Mesendoderm (in vitro differentiated cells): ENCODE results near the gene CHST15.

Experiments used
- DNase-seq: peaks from one replicate; pipeline ENCODE4 v3.0.0; 2013
- H2AK5ac ChIP-seq: 2 replicates; pipeline ENCODE4 v1.6.1; 2013; ENCODE audit warnings: low read length, inconsistent platforms
- H2BK120ac ChIP-seq: 2 replicates; pipeline ENCODE4 v1.6.1; 2013; ENCODE audit warnings: low read depth, mild to moderate bottlenecking, low read length, moderate library complexity, mixed read lengths
- H2BK15ac ChIP-seq: replicated peaks from 2 replicates; pipeline ENCODE4 v1.6.1; 2013; ENCODE audit warnings: low read depth, mild to moderate bottlenecking, moderate library complexity
- H2BK5ac ChIP-seq: 2 replicates; pipeline ENCODE4 v1.6.1; 2013; ENCODE audit warnings: low read length, inconsistent platforms
- H3K18ac ChIP-seq: 2 replicates; pipeline ENCODE4 v1.6.1; 2013; ENCODE audit warnings: mild to moderate bottlenecking, low read length, mixed read lengths
- H3K23ac ChIP-seq: one replicate; pipeline ENCODE4 v1.6.1; 2013; ENCODE audit warnings: low read length
- H3K27ac ChIP-seq: 2 replicates; pipeline ENCODE4 v1.5.1; 2013; ENCODE audit warnings: low read depth, mild to moderate bottlenecking, inconsistent platforms, low read length, moderate library complexity
- H3K27me3 ChIP-seq: 2 replicates; pipeline ENCODE4 v1.6.1; 2013; ENCODE audit warnings: low read length, control low read depth, mild to moderate bottlenecking, inconsistent platforms; ENCODE audit not compliant: insufficient read depth, poor library complexity
- H3K36me3 ChIP-seq: 2 replicates; pipeline ENCODE4 v1.6.1; 2013; ENCODE audit warnings: low read length, inconsistent platforms; ENCODE audit not compliant: control insufficient read depth, insufficient read depth
- H3K4ac ChIP-seq: one replicate; pipeline ENCODE4 v1.6.1; 2013; ENCODE audit warnings: low read depth, mild to moderate bottlenecking, low read length, moderate library complexity
- H3K4me1 ChIP-seq: 2 replicates; pipeline ENCODE4 v1.6.1; 2013; ENCODE audit warnings: low read depth, low read length, inconsistent platforms; ENCODE audit not compliant: control insufficient read depth
- H3K4me2 ChIP-seq: 2 replicates; pipeline ENCODE4 v1.6.1; 2013; ENCODE audit warnings: low read length
- H3K4me3 ChIP-seq: 2 replicates; pipeline ENCODE4 v1.5.1; 2013; ENCODE audit warnings: mild to moderate bottlenecking, low read length
- H3K56ac ChIP-seq: one replicate; pipeline ENCODE4 v1.6.1; 2013; ENCODE audit warnings: low read length
- H3K79me1 ChIP-seq: 2 replicates; pipeline ENCODE4 v1.6.1; 2013; ENCODE audit warnings: low read length, inconsistent platforms
- H3K79me2 ChIP-seq: 2 replicates; pipeline ENCODE4 v1.6.1; 2013; ENCODE audit warnings: mild to moderate bottlenecking, low read length; ENCODE audit not compliant: control insufficient read depth, insufficient read depth
- H3K9ac ChIP-seq: 2 replicates; pipeline ENCODE4 v1.6.1; 2013; ENCODE audit warnings: low read length, inconsistent platforms
- H4K5ac ChIP-seq: one replicate; pipeline ENCODE4 v1.6.1; 2013; ENCODE audit warnings: low read length
- H4K8ac ChIP-seq: one replicate; pipeline ENCODE4 v1.6.1; 2013; ENCODE audit warnings: low read depth, mild to moderate bottlenecking, control low read depth, low read length, moderate library complexity
- WGBS: extraction: QIAGEN DNeasy Blood & Tissue Kit; methylation state at CpG from one replicate; pipeline ENCODE4 v1.1.7; 2013; ENCODE audit warnings: low lambda C conversion rate, missing lambda C conversion rate; ENCODE audit not compliant: insufficient coverage; ENCODE audit errors: extremely low coverage; 5-methylcytosine and 5-hydroxymethylcytosine counted together

Gene CHST15

DNA sequence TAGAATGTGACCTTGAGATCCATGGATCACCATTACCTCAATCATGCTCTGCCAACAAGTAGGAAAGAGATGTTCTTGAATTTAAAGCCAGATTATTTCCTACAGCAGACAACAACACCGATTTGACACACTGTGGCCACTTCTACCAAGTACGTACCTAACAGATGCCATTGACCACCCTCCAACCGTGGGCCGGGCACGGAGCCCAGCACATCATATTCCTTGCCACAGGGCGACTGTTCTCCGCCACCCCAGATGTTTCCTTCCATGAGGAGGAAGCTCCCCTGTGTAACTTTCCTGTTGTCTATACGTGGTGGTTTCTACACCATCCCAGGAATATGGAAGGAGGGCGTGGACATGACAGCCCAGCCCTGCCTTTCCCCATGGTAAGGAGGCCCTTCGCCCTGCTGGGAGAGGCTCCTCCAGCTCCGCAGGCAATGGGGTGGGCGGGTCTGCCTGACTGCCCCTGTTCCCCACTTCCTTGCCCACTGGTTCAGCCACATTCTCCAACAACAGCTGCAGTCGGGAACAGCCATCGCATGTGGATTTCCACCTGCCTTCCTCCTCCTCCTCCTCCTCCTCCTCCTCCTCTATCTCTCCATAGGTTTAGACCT, 7.2 kb downstream of the CHST15 start:
- peaks cover 23% of the 10 kb centered on the region for H3K79me2 ChIP-seq

GRCh38 chr10:124085680-124086079, 7.7 kb downstream of the CHST15 start:
- Histone ChIP-seq H3K23ac (no peak overlapping the region), H2BK120ac (no peak overlapping the region), H3K18ac (no peak overlapping the region), H3K4me2 (no peak overlapping the region), H3K27ac (no peak overlapping the region), H3K79me1 (peaks cover 32% of the 10 kb centered on the region), H3K9ac (no peak overlapping the region), H3K79me2 (peaks cover 19% of the 10 kb centered on the region), H3K4me1 (peaks cover 2% of the 10 kb centered on the region), H2BK5ac (no peak overlapping the region), H2AK5ac (no peak overlapping the region), H3K56ac (no peak overlapping the region), H3K4me3 (no peak overlapping the region), H4K8ac (no peak overlapping the region), H3K36me3 (no peaks in the 10 kb centered on the region), H3K4ac (no peak overlapping the region), H2BK15ac (no peak overlapping the region), H3K27me3 (no peaks in the 10 kb centered on the region), H4K5ac (no peak overlapping the region)
- DNase-seq: no peak
- no CpG with 5 or more reads among the region's 7 CpGs for WGBS

More for the DNA sequence above, 7.2 kb downstream of the CHST15 start:
- peaks cover 2% of the 10 kb centered on the region for H3K4me1 ChIP-seq
- H2AK5ac ChIP-seq: no peak overlapping the region
- H4K5ac ChIP-seq: no peak overlapping the region
- H3K4me2 ChIP-seq: no peak overlapping the region
- no peak overlapping the region for H4K8ac ChIP-seq
- no peak overlapping the region for H3K4me3 ChIP-seq
- no peak overlapping the region for H3K27ac ChIP-seq
- no peak for DNase-seq
- H2BK5ac ChIP-seq: no peak overlapping the region
- no peak overlapping the region for H3K9ac ChIP-seq
- no CpG with 5 or more reads among the region's 14 CpGs for WGBS
- no peak overlapping the region for H3K23ac ChIP-seq
- peaks cover 29% of the 10 kb centered on the region for H3K79me1 ChIP-seq
- no peak overlapping the region for H3K18ac ChIP-seq
- H3K56ac ChIP-seq: no peak overlapping the region
- no peaks in the 10 kb centered on the region for H3K27me3 ChIP-seq
- H3K36me3 ChIP-seq: no peaks in the 10 kb centered on the region
- H2BK15ac ChIP-seq: no peak overlapping the region
- H2BK120ac ChIP-seq: no peak overlapping the region
- H3K4ac ChIP-seq: no peak overlapping the region

DNA sequence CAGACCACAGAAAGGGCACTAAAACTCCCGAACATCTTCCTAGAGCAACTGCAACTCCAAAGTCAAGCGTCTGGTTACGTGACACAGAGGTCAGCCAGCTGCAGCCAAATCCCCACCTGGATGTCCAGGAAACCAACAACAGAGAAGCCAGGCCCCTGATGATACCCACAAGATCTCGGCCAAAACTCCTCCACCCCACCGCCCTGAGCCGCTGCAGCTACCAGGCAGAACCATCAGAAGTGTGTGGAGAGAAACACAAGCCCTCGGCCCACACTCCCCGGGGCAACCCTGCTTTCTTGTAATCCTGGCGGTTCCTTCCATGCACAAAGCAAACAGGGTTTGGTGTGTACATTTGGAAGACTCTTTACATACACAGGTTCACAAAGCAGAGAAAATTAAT, 8.7 kb downstream of the CHST15 start:
- H2BK15ac ChIP-seq: no peak overlapping the region
- no peak overlapping the region for H3K18ac ChIP-seq
- H3K27me3 ChIP-seq: no peaks in the 10 kb centered on the region
- no peak overlapping the region for H2BK5ac ChIP-seq
- peaks cover 17% of the 10 kb centered on the region for H3K79me2 ChIP-seq
- peaks cover 30% of the 10 kb centered on the region for H3K79me1 ChIP-seq
- H3K23ac ChIP-seq: no peak overlapping the region
- no peak overlapping the region for H3K4me3 ChIP-seq
- no peak overlapping the region for H4K5ac ChIP-seq
- H3K4me1 ChIP-seq: peaks cover 2% of the 10 kb centered on the region
- WGBS: no CpG with 5 or more reads among the region's 9 CpGs
- H3K27ac ChIP-seq: no peak overlapping the region
- no peak overlapping the region for H3K9ac ChIP-seq
- H3K56ac ChIP-seq: no peak overlapping the region
- H2BK120ac ChIP-seq: no peak overlapping the region
- H3K4ac ChIP-seq: no peak overlapping the region
- no peak overlapping the region for H3K4me2 ChIP-seq
- H3K36me3 ChIP-seq: no peaks in the 10 kb centered on the region
- DNase-seq: no peak
- H2AK5ac ChIP-seq: no peak overlapping the region
- no peak overlapping the region for H4K8ac ChIP-seq

DNA sequence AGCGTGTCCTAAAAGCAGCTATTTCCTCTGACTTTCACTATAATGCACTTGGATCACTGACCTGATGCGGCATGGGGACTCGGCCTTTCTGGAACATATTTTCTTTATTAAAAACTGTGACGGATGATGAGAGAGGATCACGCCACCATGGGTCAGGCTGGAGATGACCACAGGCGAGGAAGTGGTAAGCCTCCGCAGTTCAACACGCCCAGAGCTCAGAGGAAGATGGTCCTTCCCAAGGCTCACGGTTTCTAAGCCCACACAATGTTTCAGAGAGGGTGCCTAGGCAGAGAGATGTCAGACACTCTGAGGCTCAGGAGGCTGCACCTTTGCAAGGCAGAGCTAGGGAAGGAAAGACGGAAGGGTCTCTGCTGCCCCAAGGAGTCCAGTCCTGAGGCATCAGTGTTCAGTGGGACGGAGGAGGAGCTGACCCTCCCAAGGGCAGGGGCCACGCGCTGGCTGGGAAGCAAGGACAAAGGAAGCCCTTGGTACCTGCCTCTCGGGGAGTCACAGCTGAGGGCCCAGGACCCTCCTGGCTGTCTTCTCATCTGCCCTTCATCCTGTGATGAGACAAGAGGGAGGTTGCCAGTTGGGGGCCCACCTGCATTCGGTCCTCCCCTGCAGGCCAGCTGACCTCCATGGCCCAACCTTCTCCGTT, 9.5 kb downstream of the CHST15 start:
- no CpG with 5 or more reads among the region's 16 CpGs for WGBS
- no peaks in the 10 kb centered on the region for H3K36me3 ChIP-seq
- no peak overlapping the region for H3K4ac ChIP-seq
- H2AK5ac ChIP-seq: no peak overlapping the region
- no peak overlapping the region for H3K4me2 ChIP-seq
- no peak overlapping the region for H2BK120ac ChIP-seq
- no peak overlapping the region for H3K18ac ChIP-seq
- no peak overlapping the region for H4K5ac ChIP-seq
- no peak overlapping the region for H4K8ac ChIP-seq
- peaks cover 2% of the 10 kb centered on the region for H3K4me1 ChIP-seq
- DNase-seq: no peak
- no peaks in the 10 kb centered on the region for H3K27me3 ChIP-seq
- H3K56ac ChIP-seq: no peak overlapping the region
- no peak overlapping the region for H2BK15ac ChIP-seq
- peaks cover 17% of the 10 kb centered on the region for H3K79me2 ChIP-seq
- no peak overlapping the region for H3K9ac ChIP-seq
- peaks cover 32% of the 10 kb centered on the region for H3K79me1 ChIP-seq
- no peak overlapping the region for H3K23ac ChIP-seq
- H3K27ac ChIP-seq: no peak overlapping the region
- H2BK5ac ChIP-seq: no peak overlapping the region
- no peak overlapping the region for H3K4me3 ChIP-seq

GRCh38 chr10:124083047-124083739, 10.2 kb downstream of the CHST15 start:
- Histone ChIP-seq H3K18ac (no peak overlapping the region), H3K9ac (no peak overlapping the region), H3K79me2 (peaks cover 15% of the 10 kb centered on the region), H2AK5ac (no peak overlapping the region), H2BK5ac (no peak overlapping the region), H2BK120ac (no peak overlapping the region), H3K4me2 (no peak overlapping the region), H3K79me1 (peaks cover 31% of the 10 kb centered on the region), H2BK15ac (no peak overlapping the region), H3K4me3 (no peak overlapping the region), H3K36me3 (no peaks in the 10 kb centered on the region), H3K27ac (no peak overlapping the region), H3K27me3 (no peaks in the 10 kb centered on the region), H3K4ac (no peak overlapping the region), H4K8ac (no peak overlapping the region), H3K56ac (no peak overlapping the region), H4K5ac (no peak overlapping the region), H3K4me1 (peaks cover 2% of the 10 kb centered on the region), H3K23ac (no peak overlapping the region)
- DNase-seq: no peak
- no CpG with 5 or more reads among the region's 10 CpGs for WGBS
